ENCODE measurements around the gene TPTE2. TPM values are rescaled to one million over a fixed set of nuclear protein-coding genes. Genes with fewer than 3 reads are reported as not detected.
A peak's percentile ranks its signal among the peaks of the same experiment; 100 is the strongest.
"Not testable (repeated sequence)": the region's sequence is repeated elsewhere in the genome, so short reads cannot be mapped to it uniquely, and the experiment has no call there.

TPTE2 gene
- total RNA-seq = not detected
- long read RNA-seq = 0 reads

- DNase-seq; intact Hi-C loops (cut with DNase I, micrococcal nuclease); ATAC-seq: not testable (repeated sequence)
Observed at GRCh38 chr13:19561127-19561582, at the start of gene TPTE2. Gene TPTE2, minus strand, starts transcription at chr13:19561532. Its CDS starts 58,298 bp downstream, at chr13:19503234.

- DNase-seq (no peak), ATAC-seq (no peak)
- intact Hi-C loops (cut with DNase I, micrococcal nuclease) = no loop called here
Observed at GRCh38 chr13:19607523-19608078, 46.3 kb upstream of the TPTE2 start.

GRCh38 chr13:19606737-19607136 is 45.4 kb upstream of the TPTE2 start:
- ATAC-seq (no peak), DNase-seq (no peak)
- intact Hi-C loops (cut with DNase I, micrococcal nuclease) = no loop called here

- ATAC-seq = no peak
- intact Hi-C loops (cut with DNase I, micrococcal nuclease) = no loop called here
- DNase-seq = no peak
Observed at GRCh38 chr13:19606152-19606551, 44.8 kb upstream of the TPTE2 start.

GRCh38 chr13:19605161-19605955 is 44.0 kb upstream of the TPTE2 start:
- DNase-seq (no peak), ATAC-seq (no peak)
- intact Hi-C loops (cut with DNase I, micrococcal nuclease) = no loop called here

GRCh38 chr13:19604306-19604705 is 43.0 kb upstream of the TPTE2 start:
- DNase-seq (no peak), ATAC-seq (no peak)
- intact Hi-C loops (cut with DNase I, micrococcal nuclease) = no loop called here

- intact Hi-C loops (cut with DNase I, micrococcal nuclease) = no loop called here
- ATAC-seq (peak; percentile 87), DNase-seq (peak in 1 of 2 donors; percentile 50)
Observed at GRCh38 chr13:19601749-19602725, 40.7 kb upstream of the TPTE2 start.

GRCh38 chr13:19597523-19597922 is 36.2 kb upstream of the TPTE2 start:
- intact Hi-C loops (cut with DNase I, micrococcal nuclease) = no loop called here
- DNase-seq (no peak), ATAC-seq (no peak)

GRCh38 chr13:19596960-19597361 is 35.6 kb upstream of the TPTE2 start:
- ATAC-seq (no peak), DNase-seq (no peak)
- intact Hi-C loops (cut with DNase I, micrococcal nuclease) = no loop called here

GRCh38 chr13:19596086-19596485 is 34.8 kb upstream of the TPTE2 start:
- ATAC-seq (no peak), DNase-seq (no peak)
- intact Hi-C loops (cut with DNase I, micrococcal nuclease) = no loop called here

- intact Hi-C loops (cut with DNase I, micrococcal nuclease) = no loop called here
- no peak for DNase-seq
- ATAC-seq = no peak
Observed at GRCh38 chr13:19592657-19593180, 31.4 kb upstream of the TPTE2 start.

- DNase-seq = no peak
- no peak for ATAC-seq
- intact Hi-C loops (cut with DNase I, micrococcal nuclease) = no loop called here
Observed at GRCh38 chr13:19591864-19592263, 30.5 kb upstream of the TPTE2 start.

GRCh38 chr13:19590423-19590822 is 29.1 kb upstream of the TPTE2 start:
- intact Hi-C loops (cut with DNase I, micrococcal nuclease) = no loop called here
- DNase-seq (no peak), ATAC-seq (no peak)

- intact Hi-C loops (cut with DNase I, micrococcal nuclease) = no loop called here
- no peak for ATAC-seq
- DNase-seq = no peak
Observed at GRCh38 chr13:19589312-19589711, 28.0 kb upstream of the TPTE2 start.

GRCh38 chr13:19587635-19588300 is 26.4 kb upstream of the TPTE2 start:
- ATAC-seq (peak; percentile 78), DNase-seq (no peak)
- intact Hi-C loops (cut with DNase I, micrococcal nuclease) = no loop called here

GRCh38 chr13:19586904-19587634 is 25.7 kb upstream of the TPTE2 start:
- intact Hi-C loops (cut with DNase I, micrococcal nuclease) = no loop called here
- ATAC-seq = peak; percentile 50
- DNase-seq = peak; percentile 37 to 45

- DNase-seq (no peak), ATAC-seq (no peak)
- intact Hi-C loops (cut with DNase I, micrococcal nuclease) = no loop called here
Observed at GRCh38 chr13:19581675-19582074, 20.3 kb upstream of the TPTE2 start.

GRCh38 chr13:19575230-19575629 is 13.9 kb upstream of the TPTE2 start:
- DNase-seq = no peak
- ATAC-seq = no peak
- intact Hi-C loops (cut with DNase I, micrococcal nuclease) = no loop called here

Measured in left colon (tissue), 2 donors.